ENCODE results near the gene DCHS1. TPM values are rescaled to one million over a fixed set of nuclear protein-coding genes. Genes with fewer than 3 reads are reported as not detected.

The DCHS1 gene
- total and polyA plus RNA-seq, 9 of the 15 experiments (the other 6 are each of a cell fraction or from before 2014, with no cell fraction given) = 0.04 to 0.49 (median 0.14) TPM; not detected in 2

DNA sequence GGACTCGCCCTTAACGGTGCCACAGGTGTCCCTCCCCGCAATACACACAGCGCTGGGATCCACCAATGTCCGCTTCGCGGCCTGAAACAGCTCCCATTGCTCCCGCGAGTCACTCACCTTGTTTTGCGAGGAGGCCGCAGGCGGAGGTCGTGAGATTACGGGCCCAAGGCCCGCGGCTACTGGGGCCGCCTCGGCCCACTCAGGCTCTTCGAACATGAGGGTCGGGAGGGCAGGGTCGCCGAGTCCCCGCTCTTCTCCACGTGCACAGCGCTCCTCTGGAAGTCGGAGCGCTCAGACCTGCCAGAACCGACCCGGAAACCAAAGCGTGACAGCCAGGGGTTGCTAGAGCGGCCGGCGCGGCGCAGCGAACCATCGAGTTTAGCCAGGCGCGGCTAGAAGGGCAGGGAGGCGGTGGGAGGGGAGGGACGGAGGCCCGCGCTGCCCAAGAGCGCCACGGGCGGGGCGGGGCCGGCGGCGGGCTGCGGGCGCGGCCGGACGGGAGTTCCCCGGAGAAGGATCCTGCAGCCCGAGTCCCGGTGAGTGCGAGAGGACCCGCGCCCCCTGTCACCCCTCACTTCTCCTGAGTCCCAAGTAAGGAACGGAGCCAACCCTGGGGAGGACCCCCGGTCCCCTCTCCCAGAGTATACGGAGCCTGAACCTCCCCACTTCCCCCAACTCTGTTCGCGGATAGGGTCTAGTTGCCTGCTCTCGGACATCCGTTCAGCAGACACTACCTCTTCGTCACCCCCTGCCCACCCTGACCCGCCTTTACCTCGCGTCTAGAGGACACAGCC lies 52.1 kb downstream of the DCHS1 start, which contains the start of the genes ILK and RRP8 (continued):
- TF ChIP-seq YY1 (IDR thresholded peaks at IDR 0.05; ENCODE audit: borderline replicate concordance in 1 of 3, control insufficient read depth in 1 of 3, extremely low read depth in 1 of 3, insufficient read depth in 3 of 3, insufficient read length in 1 of 3, insufficient replicate concordance in 2 of 3, low read depth in 1 of 3, low read length in 2 of 3) (peak in 2 of 3 experiments; percentile 23 to 73), GABPB1 (CRISPR knock-in tag; IDR thresholded peaks at IDR 0.05) (peak; percentile 75), CREBBP (IDR thresholded peaks at IDR 0.05; ENCODE audit: low read depth, low read length) (no peak), U2AF2 (optimal IDR thresholded peaks at IDR 0.05; ENCODE audit: low read depth, low read length) (no peak), ZNF146 (CRISPR knock-in tag; IDR thresholded peaks at IDR 0.05; ENCODE audit: unreplicated experiment) (no peak), ARID1B (IDR thresholded peaks at IDR 0.05) (peak; percentile 15; the same call in 1 of the 2 replicates), MAFF (IDR thresholded peaks at IDR 0.05; ENCODE audit: low read length) (no peak), KAT7 (CRISPR knock-in tag; IDR thresholded peaks at IDR 0.05; ENCODE audit: borderline replicate concordance) (peak; percentile 94; the same call in 1 of the 2 replicates), ZZZ3 (IDR thresholded peaks at IDR 0.05) (peak; percentile 90), BRD4 (IDR thresholded peaks at IDR 0.05) (peak; percentile 40; the same call in 1 of the 2 replicates), NFIC (IDR thresholded peaks at IDR 0.05) (peak; percentile 50), TBP (optimal IDR thresholded peaks at IDR 0.05; ENCODE audit: low read depth, low read length) (peak; percentile 60), FOXA1 (IDR thresholded peaks at IDR 0.05; ENCODE audit: borderline replicate concordance) (no peak), HDAC2 (IDR thresholded peaks at IDR 0.05) (peak; percentile 70; the same call in 1 of the 2 replicates), ZNF436 (CRISPR knock-in tag; IDR thresholded peaks at IDR 0.05) (no peak)
- TF ChIP-seq, protein P1, sequence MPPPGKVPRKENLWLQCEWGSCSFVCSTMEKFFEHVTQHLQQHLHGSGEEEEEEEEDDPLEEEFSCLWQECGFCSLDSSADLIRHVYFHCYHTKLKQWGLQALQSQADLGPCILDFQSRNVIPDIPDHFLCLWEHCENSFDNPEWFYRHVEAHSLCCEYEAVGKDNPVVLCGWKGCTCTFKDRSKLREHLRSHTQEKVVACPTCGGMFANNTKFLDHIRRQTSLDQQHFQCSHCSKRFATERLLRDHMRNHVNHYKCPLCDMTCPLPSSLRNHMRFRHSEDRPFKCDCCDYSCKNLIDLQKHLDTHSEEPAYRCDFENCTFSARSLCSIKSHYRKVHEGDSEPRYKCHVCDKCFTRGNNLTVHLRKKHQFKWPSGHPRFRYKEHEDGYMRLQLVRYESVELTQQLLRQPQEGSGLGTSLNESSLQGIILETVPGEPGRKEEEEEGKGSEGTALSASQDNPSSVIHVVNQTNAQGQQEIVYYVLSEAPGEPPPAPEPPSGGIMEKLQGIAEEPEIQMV (tag; conservative IDR thresholded peaks at IDR 0.05; ENCODE audit: low read depth) = no peak
- TF ChIP-seq, protein P2, sequence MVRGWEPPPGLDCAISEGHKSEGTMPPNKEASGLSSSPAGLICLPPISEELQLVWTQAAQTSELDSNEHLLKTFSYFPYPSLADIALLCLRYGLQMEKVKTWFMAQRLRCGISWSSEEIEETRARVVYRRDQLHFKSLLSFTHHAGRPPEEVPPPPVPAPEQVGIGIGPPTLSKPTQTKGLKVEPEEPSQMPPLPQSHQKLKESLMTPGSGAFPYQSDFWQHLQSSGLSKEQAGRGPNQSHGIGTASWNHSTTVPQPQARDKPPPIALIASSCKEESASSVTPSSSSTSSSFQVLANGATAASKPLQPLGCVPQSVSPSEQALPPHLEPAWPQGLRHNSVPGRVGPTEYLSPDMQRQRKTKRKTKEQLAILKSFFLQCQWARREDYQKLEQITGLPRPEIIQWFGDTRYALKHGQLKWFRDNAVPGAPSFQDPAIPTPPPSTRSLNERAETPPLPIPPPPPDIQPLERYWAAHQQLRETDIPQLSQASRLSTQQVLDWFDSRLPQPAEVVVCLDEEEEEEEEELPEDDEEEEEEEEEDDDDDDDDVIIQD (CRISPR knock-in tag; IDR thresholded peaks at IDR 0.05) = no peak
- TF ChIP-seq, protein P3, sequence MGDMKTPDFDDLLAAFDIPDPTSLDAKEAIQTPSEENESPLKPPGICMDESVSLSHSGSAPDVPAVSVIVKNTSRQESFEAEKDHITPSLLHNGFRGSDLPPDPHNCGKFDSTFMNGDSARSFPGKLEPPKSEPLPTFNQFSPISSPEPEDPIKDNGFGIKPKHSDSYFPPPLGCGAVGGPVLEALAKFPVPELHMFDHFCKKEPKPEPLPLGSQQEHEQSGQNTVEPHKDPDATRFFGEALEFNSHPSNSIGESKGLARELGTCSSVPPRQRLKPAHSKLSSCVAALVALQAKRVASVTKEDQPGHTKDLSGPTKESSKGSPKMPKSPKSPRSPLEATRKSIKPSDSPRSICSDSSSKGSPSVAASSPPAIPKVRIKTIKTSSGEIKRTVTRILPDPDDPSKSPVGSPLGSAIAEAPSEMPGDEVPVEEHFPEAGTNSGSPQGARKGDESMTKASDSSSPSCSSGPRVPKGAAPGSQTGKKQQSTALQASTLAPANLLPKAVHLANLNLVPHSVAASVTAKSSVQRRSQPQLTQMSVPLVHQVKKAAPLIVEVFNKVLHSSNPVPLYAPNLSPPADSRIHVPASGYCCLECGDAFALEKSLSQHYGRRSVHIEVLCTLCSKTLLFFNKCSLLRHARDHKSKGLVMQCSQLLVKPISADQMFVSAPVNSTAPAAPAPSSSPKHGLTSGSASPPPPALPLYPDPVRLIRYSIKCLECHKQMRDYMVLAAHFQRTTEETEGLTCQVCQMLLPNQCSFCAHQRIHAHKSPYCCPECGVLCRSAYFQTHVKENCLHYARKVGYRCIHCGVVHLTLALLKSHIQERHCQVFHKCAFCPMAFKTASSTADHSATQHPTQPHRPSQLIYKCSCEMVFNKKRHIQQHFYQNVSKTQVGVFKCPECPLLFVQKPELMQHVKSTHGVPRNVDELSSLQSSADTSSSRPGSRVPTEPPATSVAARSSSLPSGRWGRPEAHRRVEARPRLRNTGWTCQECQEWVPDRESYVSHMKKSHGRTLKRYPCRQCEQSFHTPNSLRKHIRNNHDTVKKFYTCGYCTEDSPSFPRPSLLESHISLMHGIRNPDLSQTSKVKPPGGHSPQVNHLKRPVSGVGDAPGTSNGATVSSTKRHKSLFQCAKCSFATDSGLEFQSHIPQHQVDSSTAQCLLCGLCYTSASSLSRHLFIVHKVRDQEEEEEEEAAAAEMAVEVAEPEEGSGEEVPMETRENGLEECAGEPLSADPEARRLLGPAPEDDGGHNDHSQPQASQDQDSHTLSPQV (IDR thresholded peaks at IDR 0.05) = peak; percentile 55; the same call in 1 of the 2 replicates
- TF ChIP-seq, protein P4, sequence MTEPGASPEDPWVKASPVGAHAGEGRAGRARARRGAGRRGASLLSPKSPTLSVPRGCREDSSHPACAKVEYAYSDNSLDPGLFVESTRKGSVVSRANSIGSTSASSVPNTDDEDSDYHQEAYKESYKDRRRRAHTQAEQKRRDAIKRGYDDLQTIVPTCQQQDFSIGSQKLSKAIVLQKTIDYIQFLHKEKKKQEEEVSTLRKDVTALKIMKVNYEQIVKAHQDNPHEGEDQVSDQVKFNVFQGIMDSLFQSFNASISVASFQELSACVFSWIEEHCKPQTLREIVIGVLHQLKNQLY (CRISPR knock-in tag; conservative IDR thresholded peaks at IDR 0.05) = no peak

Data from K562 (cell line).